Mucosa of descending colon (tissue), 3 donors: Measurements from ENCODE around the gene HTR3A. TPM values are rescaled to one million over a fixed set of nuclear protein-coding genes. Genes with fewer than 3 reads are reported as not detected.

Source experiments
- ATAC-seq: fragments of 200-7000 bp; cut with Tn5 transposase; one replicate; pipeline ENCODE4 v1.9.1; 2020; ENCODE audit warnings: mild to moderate bottlenecking, moderate library complexity
- DNase-seq, 3 donors: peaks; one replicate each; pipeline ENCODE4 v3.0.0-alpha.2; 2020
- H3K36me3 ChIP-seq: fragments of 200-600 bp; one replicate; pipeline ENCODE4 v1.8.0; 2021; ENCODE audit warnings: low read depth, mild to moderate bottlenecking
- H3K4me1 ChIP-seq: fragments of 200-600 bp; one replicate; pipeline ENCODE4 v1.8.0; 2021; ENCODE audit warnings: low read depth, mild to moderate bottlenecking
- H3K4me3 ChIP-seq: fragments of 200-600 bp; one replicate; pipeline ENCODE4 v1.8.0; 2021; ENCODE audit warnings: mild to moderate bottlenecking
- H3K9me3 ChIP-seq: fragments of 200-600 bp; one replicate; pipeline ENCODE4 v1.8.0; 2021; ENCODE audit warnings: mild to moderate bottlenecking
- intact Hi-C, 2 donors: fragments of 100-400 bp; cut with DNase I in 1 of 2; cut with micrococcal nuclease in 1 of 2; formaldehyde crosslinking; loops; one replicate each; pipeline versions ENCODE4 v1.11.0 to v1.11.1; 2022; cut with DNase I, micrococcal nuclease
- total RNA-seq, 3 donors: library from RNA; stranded (reverse); fragmentation: NEBNext Ultra II Directional in 2 of 3; extraction: Animal tissue kit (Norgen Biotek cat#: 25700) in 2 of 3; gene quantifications; one replicate each; pipeline versions ENCODE4 v1.2.1 to v1.2.4, GENCODE V29; 2021 to 2023
- TF ChIP-seq, protein P1 (sequence below): fragments of 200-600 bp; IDR thresholded peaks from one replicate; pipeline ENCODE4 v1.8.0; 2022; ENCODE audit warnings: antibody characterized with exemption, mild to moderate bottlenecking
- donor health status: DM: no; HTN: no; CAD: no; lungs with moderate emphysema.
- donor health status: DM: no; HTN: no; CAD: no.
- donor health status: DM: no; HTN: yes; CAD: no.

The HTR3A gene
- total RNA-seq, 3 donors from 2014 or later: 0.17 to 4.1 TPM; not detected in 1

DNA sequence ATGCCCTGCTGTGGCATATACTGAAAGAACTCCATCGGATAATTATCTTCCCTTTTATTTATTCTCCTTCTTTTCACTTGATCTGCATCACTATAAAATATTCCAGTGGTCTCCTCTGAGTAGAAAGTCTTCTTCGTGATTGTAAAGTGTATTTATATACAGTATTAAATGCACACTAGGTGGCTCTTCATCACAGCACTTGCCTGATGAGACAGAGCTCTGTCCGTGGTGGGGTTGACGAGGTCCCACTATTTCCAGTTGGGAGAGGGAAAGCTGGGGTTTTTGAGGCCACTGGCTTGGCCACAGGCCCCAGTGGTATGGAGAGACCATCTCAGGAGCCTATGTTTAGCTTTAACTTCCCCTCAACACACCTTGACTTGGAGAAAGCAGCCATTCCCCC, 53.0 kb downstream of the HTR3A start:
- Histone ChIP-seq H3K36me3 (no peaks in the 10 kb centered on the region), H3K4me1 (no peaks in the 10 kb centered on the region), H3K4me3 (no peak overlapping the region), H3K9me3 (no peaks in the 10 kb centered on the region)
- no peak for DNase-seq
- TF ChIP-seq, protein P1, sequence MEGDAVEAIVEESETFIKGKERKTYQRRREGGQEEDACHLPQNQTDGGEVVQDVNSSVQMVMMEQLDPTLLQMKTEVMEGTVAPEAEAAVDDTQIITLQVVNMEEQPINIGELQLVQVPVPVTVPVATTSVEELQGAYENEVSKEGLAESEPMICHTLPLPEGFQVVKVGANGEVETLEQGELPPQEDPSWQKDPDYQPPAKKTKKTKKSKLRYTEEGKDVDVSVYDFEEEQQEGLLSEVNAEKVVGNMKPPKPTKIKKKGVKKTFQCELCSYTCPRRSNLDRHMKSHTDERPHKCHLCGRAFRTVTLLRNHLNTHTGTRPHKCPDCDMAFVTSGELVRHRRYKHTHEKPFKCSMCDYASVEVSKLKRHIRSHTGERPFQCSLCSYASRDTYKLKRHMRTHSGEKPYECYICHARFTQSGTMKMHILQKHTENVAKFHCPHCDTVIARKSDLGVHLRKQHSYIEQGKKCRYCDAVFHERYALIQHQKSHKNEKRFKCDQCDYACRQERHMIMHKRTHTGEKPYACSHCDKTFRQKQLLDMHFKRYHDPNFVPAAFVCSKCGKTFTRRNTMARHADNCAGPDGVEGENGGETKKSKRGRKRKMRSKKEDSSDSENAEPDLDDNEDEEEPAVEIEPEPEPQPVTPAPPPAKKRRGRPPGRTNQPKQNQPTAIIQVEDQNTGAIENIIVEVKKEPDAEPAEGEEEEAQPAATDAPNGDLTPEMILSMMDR: no peak
- intact Hi-C loops: no loop called here
- ATAC-seq: no peak

DNA sequence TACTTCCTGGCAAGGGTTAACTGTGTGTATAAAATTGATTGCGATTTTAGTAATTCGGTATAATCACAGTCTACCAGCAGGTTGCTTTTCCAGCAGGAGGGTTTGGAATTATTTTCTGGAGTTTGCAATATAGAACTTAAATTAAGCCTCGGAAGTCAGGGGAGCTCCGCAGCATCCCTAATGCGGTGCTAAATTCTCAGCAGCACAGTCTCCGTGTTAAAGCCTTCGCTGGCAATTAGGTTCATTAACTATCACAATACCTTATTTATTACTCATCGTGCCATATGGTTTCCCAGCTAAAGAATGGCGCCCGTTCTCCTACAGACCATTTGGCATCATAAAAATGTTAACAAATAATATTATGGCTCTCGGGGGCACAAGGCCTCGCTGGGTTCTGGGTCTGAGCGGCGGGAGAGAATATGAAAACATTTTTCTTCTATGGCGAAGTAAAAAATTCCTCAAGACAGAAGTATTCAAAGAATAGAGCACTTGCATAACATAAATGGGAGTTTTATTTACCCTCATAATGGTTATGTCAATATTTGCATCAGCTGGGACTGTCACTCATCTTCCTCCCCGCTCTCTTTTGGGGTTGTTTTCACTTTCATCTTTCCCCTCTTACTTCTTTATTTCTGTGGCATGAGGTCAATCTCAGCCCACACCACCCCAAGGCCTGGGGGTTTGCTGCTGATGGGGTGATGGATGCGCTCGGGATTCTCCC, 56.5 kb downstream of the HTR3A start:
- ATAC-seq: no peak

DNA sequence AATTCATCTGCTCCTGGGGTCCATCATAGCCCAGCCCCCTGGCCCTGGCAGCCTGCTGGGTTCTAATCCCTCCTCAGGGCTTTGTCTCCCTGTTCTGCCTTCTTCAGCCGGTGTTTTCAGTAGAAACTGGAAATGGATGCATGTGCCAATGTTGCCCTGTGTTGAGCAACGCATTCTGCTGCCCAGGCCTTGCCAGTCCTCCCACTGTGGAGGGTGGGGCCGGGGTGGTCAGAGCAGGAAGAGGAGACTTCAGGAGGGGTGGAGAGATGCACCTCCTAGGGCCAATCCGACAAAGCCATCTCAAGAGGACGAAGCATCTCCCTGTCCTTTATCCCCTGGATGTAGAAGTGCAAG, 57.0 kb downstream of the HTR3A start:
- no peak for DNase-seq
- Histone ChIP-seq H3K4me3 (no peak overlapping the region), H3K4me1 (peaks cover 9% of the 10 kb centered on the region), H3K9me3 (no peaks in the 10 kb centered on the region), H3K36me3 (no peaks in the 10 kb centered on the region)
- intact Hi-C loops: no loop called here
- TF ChIP-seq, protein P1: no peak
- no peak for ATAC-seq

More for the DNA sequence above, 56.5 kb downstream of the HTR3A start:
- Histone ChIP-seq H3K36me3 (no peaks in the 10 kb centered on the region), H3K9me3 (no peaks in the 10 kb centered on the region), H3K4me1 (peaks cover 7% of the 10 kb centered on the region), H3K4me3 (no peak overlapping the region)
- intact Hi-C loops: no loop called here
- TF ChIP-seq, protein P1: no peak
- no peak for DNase-seq

DNA sequence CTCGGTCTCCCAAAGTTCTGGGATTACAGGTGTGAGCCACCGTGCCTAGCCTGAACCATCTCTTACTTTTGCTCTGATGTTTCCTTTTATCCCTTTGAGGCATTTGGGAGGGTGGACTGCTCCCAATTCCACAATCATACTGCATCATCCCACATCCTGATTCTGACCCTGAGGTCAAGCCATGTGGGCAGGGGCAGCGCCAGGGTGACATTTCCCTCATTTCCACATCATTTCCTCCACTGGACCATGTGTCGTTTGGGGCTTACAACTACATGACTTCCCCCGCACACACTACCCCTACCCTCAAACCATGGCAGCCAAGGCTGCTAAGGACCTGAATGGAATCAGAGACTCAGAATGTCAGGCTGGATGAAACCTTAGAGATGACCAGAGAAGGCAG, 58.2 kb downstream of the HTR3A start:
- ATAC-seq (no peak), DNase-seq (no peak)
- no peak overlapping the region for H3K4me3 ChIP-seq
- TF ChIP-seq, protein P1: no peak
- intact Hi-C loops: no loop called here
- no peaks in the 10 kb centered on the region for H3K36me3 ChIP-seq
- H3K4me1 ChIP-seq: peaks cover 10% of the 10 kb centered on the region
- no peaks in the 10 kb centered on the region for H3K9me3 ChIP-seq

DNA sequence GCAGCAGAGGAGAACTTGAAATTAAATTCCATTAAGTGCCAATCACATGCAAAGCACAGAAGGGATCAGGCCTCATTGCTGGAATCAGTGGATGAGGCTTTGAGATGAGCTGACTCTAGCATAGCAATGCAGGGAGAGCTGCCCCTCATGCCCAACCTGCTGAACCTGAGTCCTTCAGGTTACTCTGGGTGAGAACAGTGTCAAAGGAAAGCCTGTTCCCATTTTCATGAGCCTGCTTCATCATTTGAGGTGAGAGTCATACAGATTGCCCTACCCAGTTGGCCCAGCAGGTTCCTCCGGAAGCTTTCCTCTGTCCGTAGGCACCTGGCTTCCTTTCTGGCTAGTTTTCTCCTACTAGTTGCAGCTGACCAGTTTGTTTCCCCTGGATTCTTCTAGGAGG, 58.7 kb downstream of the HTR3A start:
- no peak overlapping the region for H3K4me3 ChIP-seq
- DNase-seq (no peak), ATAC-seq (no peak)
- peaks cover 10% of the 10 kb centered on the region for H3K4me1 ChIP-seq
- H3K36me3 ChIP-seq: no peaks in the 10 kb centered on the region
- H3K9me3 ChIP-seq: no peaks in the 10 kb centered on the region
- TF ChIP-seq, protein P1: no peak
- intact Hi-C loops: no loop called here
